Endothelial cell (in vitro differentiated cells): Measurements from ENCODE around the gene FGF12. TPM values are rescaled to one million over a fixed set of nuclear protein-coding genes. Genes with fewer than 3 reads are reported as not detected.

Experiments
- DNase-seq: peaks from one replicate; pipeline ENCODE4 v3.0.0; 2021; ENCODE audit warnings: low spot score
- H3K27ac Mint-ChIP-seq: one replicate; pipeline ENCODE4 v1.8.0; 2021; ENCODE audit warnings: mixed read lengths, inconsistent platforms; ENCODE audit not compliant: unreplicated experiment
- H3K27me3 Mint-ChIP-seq: one replicate; pipeline ENCODE4 v1.8.0; 2021; ENCODE audit warnings: mild to moderate bottlenecking, moderate library complexity, mixed read lengths, inconsistent platforms; ENCODE audit not compliant: unreplicated experiment
- H3K36me3 Mint-ChIP-seq: one replicate; pipeline ENCODE4 v1.8.0; 2021; ENCODE audit warnings: mild to moderate bottlenecking, low read depth, mixed read lengths, inconsistent platforms; ENCODE audit not compliant: unreplicated experiment
- H3K4me1 Mint-ChIP-seq: one replicate; pipeline ENCODE4 v1.8.0; 2021; ENCODE audit warnings: mild to moderate bottlenecking, mixed read lengths, inconsistent platforms; ENCODE audit not compliant: unreplicated experiment
- H3K4me3 Mint-ChIP-seq: one replicate; pipeline ENCODE4 v1.8.0; 2021; ENCODE audit warnings: mild to moderate bottlenecking, mixed read lengths, inconsistent platforms; ENCODE audit not compliant: unreplicated experiment
- H3K9me3 Mint-ChIP-seq: one replicate; pipeline ENCODE4 v1.8.0; 2021; ENCODE audit warnings: mixed read lengths, inconsistent platforms; ENCODE audit not compliant: unreplicated experiment
- CTCF ChIP-seq: fragments of 200-600 bp; sonication (generic); IDR thresholded peaks from one replicate; pipeline ENCODE4 v1.5.0; 2021; ENCODE audit warnings: antibody characterized with exemption; ENCODE audit not compliant: unreplicated experiment
- total RNA-seq: library from RNA; stranded (reverse); fragmentation: NEBNext Ultra II Directional; extraction: Animal tissue kit (Norgen Biotek cat#: 25700); gene quantifications from one replicate; pipeline ENCODE4 v1.2.1, GENCODE V29; 2021; ENCODE audit not compliant: unreplicated experiment

The FGF12 gene
- total RNA-seq, 1 donor from 2014 or later, result 19.1 TPM

GRCh38 chr3:192253138-192253887 lies 474.0 kb downstream of the FGF12 start:
- DNase-seq, result no peak
- no peaks in the 10 kb centered on the region for H3K4me1 Mint-ChIP-seq
- no peaks in the 10 kb centered on the region for H3K9me3 Mint-ChIP-seq
- H3K27ac Mint-ChIP-seq, result no peak overlapping the region
- no peaks in the 10 kb centered on the region for H3K27me3 Mint-ChIP-seq
- H3K4me3 Mint-ChIP-seq, result no peak overlapping the region
- TF ChIP-seq CTCF, result no peak
- no peaks in the 10 kb centered on the region for H3K36me3 Mint-ChIP-seq

- no peaks in the 10 kb centered on the region for H3K4me1 Mint-ChIP-seq
- H3K9me3 Mint-ChIP-seq, result no peaks in the 10 kb centered on the region
- H3K27me3 Mint-ChIP-seq, result no peaks in the 10 kb centered on the region
- TF ChIP-seq CTCF, result no peak
- H3K27ac Mint-ChIP-seq, result no peak overlapping the region
- no peak for DNase-seq
- no peaks in the 10 kb centered on the region for H3K36me3 Mint-ChIP-seq
- H3K4me3 Mint-ChIP-seq, result no peak overlapping the region
Measured at GRCh38 chr3:192249516-192249915, 477.8 kb downstream of the FGF12 start.

GRCh38 chr3:192246847-192247559 lies 480.3 kb downstream of the FGF12 start:
- H3K27ac Mint-ChIP-seq, result no peak overlapping the region
- H3K4me3 Mint-ChIP-seq, result no peak overlapping the region
- H3K9me3 Mint-ChIP-seq, result no peaks in the 10 kb centered on the region
- no peak for DNase-seq
- no peaks in the 10 kb centered on the region for H3K4me1 Mint-ChIP-seq
- TF ChIP-seq CTCF, result no peak
- no peaks in the 10 kb centered on the region for H3K36me3 Mint-ChIP-seq
- H3K27me3 Mint-ChIP-seq, result no peaks in the 10 kb centered on the region

- H3K9me3 Mint-ChIP-seq, result no peaks in the 10 kb centered on the region
- H3K27ac Mint-ChIP-seq, result no peak overlapping the region
- no peaks in the 10 kb centered on the region for H3K27me3 Mint-ChIP-seq
- no peak overlapping the region for H3K4me3 Mint-ChIP-seq
- no peaks in the 10 kb centered on the region for H3K36me3 Mint-ChIP-seq
- H3K4me1 Mint-ChIP-seq, result no peaks in the 10 kb centered on the region
- no peak for DNase-seq
- TF ChIP-seq CTCF, result no peak
Measured at GRCh38 chr3:192244591-192244990, 482.8 kb downstream of the FGF12 start.

GRCh38 chr3:192239956-192240355 lies 487.4 kb downstream of the FGF12 start:
- Mint-ChIP-seq H3K4me1 (no peaks in the 10 kb centered on the region), H3K36me3 (no peaks in the 10 kb centered on the region), H3K4me3 (no peak overlapping the region), H3K27me3 (no peaks in the 10 kb centered on the region), H3K9me3 (no peaks in the 10 kb centered on the region), H3K27ac (no peak overlapping the region)
- no peak for TF ChIP-seq CTCF
- no peak for DNase-seq
